IMR-90 (cell line): ENCODE results near the gene SPACDR.
"Not testable (repeated sequence)": the region's sequence is repeated elsewhere in the genome, so short reads cannot be mapped to it uniquely, and the experiment has no call there.

ENCODE experiments used
- CTCF ChIP-seq: conservative IDR thresholded peaks from 2 replicates; pipeline ENCODE4 v1.5.1; 2012; ENCODE audit warnings: mild to moderate bottlenecking, low read depth, low read length, improper control_type of control experiment
- MAFK ChIP-seq: IDR thresholded peaks from 2 replicates; pipeline ENCODE4 v1.6.1; 2012; ENCODE audit warnings: low read depth, low read length, improper control_type of control experiment
- POLR2A ChIP-seq: IDR thresholded peaks from 2 replicates; pipeline ENCODE4 v1.6.1; 2012; ENCODE audit warnings: mild to moderate bottlenecking, low read depth, low read length
- RAD21 ChIP-seq: IDR thresholded peaks from 2 replicates; pipeline ENCODE4 v1.6.1; 2012; ENCODE audit warnings: low read length, improper control_type of control experiment
- RFX5 ChIP-seq: IDR thresholded peaks from 2 replicates; pipeline ENCODE4 v1.8.0; 2012; ENCODE audit warnings: low read depth, mild to moderate bottlenecking, low read length, moderate library complexity
- USF2 ChIP-seq: fragments of 150-350 bp; IDR thresholded peaks from 2 replicates; pipeline ENCODE4 v1.6.1; 2017; ENCODE audit warnings: mild to moderate bottlenecking, antibody characterized with exemption, low read length, low read depth
- TF ChIP-seq, protein P1 (sequence below): fragments of 150-350 bp; IDR thresholded peaks from 2 replicates; pipeline ENCODE4 v1.6.1; 2016; ENCODE audit warnings: low read depth, mild to moderate bottlenecking, low read length, moderate library complexity, borderline replicate concordance

- TF ChIP-seq POLR2A, CTCF, USF2, RFX5, RAD21, MAFK: not testable (repeated sequence)
- TF ChIP-seq, protein P1, sequence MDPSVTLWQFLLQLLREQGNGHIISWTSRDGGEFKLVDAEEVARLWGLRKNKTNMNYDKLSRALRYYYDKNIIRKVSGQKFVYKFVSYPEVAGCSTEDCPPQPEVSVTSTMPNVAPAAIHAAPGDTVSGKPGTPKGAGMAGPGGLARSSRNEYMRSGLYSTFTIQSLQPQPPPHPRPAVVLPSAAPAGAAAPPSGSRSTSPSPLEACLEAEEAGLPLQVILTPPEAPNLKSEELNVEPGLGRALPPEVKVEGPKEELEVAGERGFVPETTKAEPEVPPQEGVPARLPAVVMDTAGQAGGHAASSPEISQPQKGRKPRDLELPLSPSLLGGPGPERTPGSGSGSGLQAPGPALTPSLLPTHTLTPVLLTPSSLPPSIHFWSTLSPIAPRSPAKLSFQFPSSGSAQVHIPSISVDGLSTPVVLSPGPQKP = not testable (repeated sequence)
These were observed 25.3 kb downstream of the SPACDR start for GRCh38 chr7:100438731-100439130.
